NCI-H82 treated with DMSO at 0.1 percent for 48 hours (cell line): ENCODE measurements around the gene APEH.

Source experiments
- DNase-seq: peaks from one replicate; lab custom pipeline; 2025; ENCODE audit not compliant: unreplicated experiment; lab: John Stamatoyannopoulos, UW

Gene APEH

GRCh38 chr3:49723628-49724551 is 49.7 kb downstream of the APEH start, which contains the start of gene GMPPB:
GMPPB (minus strand) TSS chr3:49723951; CDS start chr3:49723726, 225 bp downstream.
- DNase-seq = peak; percentile 74

- DNase-seq = no peak
Measured at GRCh38 chr3:49724586-49724985, 50.4 kb downstream of the APEH start.

GRCh38 chr3:49725906-49726681 is 51.9 kb downstream of the APEH start:
- no peak for DNase-seq

GRCh38 chr3:49727154-49727923 is 53.2 kb downstream of the APEH start:
- DNase-seq = no peak

- DNase-seq = no peak
Measured at GRCh38 chr3:49727924-49728361, 53.8 kb downstream of the APEH start.

GRCh38 chr3:49729966-49730609 is 55.9 kb downstream of the APEH start:
- no peak for DNase-seq

GRCh38 chr3:49732597-49732996 is 58.4 kb downstream of the APEH start:
- DNase-seq = no peak

GRCh38 chr3:49733551-49733950 is 59.4 kb downstream of the APEH start:
- no peak for DNase-seq
